GM21786 (cell line): ENCODE measurements around the gene NIBAN1.

Source experiments
- ATAC-seq: cut with Tn5 transposase; IDR thresholded peaks from one replicate; pipeline ENCODE4 v1.9.1; 2021; ENCODE audit not compliant: unreplicated experiment

NIBAN1 gene

DNA sequence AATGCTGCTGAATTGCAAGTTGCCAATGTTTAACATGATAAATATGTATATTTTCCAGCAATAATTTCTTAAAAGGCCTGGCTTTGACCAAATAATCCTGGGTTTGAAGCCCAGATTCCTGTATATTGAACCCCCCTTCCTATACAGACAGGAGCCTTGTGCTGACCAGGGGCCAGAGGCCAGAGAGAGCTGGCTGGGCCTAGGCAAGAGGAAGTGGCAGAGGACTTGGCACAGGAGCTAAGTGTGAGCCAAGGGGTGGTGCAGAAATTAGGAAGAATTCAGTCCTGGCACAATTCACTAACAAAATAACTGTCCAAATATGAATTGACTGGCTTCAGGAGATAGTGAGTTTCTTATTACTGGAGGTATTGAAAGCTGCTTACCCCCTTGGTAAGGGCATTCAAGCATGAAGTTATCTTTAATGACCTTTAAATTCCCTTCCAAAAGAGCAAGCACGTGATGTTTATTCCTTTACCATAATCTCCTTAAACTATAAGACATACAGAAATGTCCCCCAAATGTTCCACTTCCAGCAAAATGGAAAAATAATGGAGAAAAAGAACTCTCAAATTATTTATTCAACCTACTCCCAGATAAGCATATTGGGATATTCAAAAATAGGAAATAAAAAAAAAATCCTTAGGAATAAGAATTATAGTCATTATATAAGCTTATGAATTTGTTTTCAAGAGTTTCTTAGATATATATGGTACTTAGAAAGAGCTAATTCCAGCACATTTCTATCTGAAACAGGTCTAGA, 26.6 kb downstream of the NIBAN1 start:
- no peak for ATAC-seq

DNA sequence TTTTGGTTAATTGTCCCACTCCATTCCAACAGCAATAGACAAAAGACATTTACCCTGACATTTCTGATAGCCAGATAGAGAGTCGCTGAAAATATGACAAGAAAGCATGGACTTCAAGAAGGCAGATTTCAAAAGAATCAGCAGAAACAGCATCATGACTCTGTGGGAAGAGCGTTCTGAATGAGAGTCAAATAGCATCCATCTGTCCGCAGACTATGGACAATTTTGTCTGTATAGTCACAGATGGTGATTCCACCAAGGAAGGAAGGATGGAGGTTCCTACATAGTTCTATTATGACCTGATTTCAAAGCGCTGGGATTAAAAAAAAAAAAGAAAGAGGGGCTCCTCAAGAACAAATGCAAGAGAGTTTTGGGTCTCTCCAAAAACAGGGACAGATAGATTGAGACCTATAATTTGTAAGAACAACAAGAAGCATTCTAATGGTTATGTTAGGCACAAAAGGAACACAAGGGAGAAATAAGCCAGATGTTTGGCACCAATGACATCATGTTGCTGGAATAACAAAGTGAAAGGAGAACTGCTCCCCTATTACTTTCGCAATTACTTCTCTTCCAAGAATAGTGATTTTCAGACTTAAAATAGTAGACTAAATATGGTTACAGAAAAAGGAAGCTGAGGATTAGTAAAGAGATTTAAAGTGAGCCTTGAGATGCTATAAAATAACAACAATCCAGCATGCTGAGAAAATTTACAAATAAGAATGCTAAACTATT, 28.5 kb downstream of the NIBAN1 start:
- peak; percentile 35 for ATAC-seq

DNA sequence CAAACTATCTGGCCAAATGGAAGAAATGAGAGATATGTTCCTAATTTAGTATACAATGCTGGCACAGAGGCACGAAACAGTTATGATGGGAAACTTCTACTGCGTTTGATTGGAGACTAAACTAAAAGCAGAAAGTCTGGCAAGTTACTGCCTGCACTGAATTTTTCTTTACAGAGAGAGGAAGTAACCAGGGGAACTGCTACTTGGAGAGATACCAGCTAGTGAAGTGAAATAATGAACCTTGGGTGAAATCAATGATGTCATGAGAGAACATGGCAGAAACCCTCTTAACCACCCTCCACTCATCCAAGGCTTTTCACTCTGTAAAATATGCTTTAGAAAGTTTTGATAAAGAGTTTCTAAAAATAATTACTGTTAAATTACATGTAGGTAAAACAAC, 29.3 kb downstream of the NIBAN1 start:
- ATAC-seq: peak; percentile 78

DNA sequence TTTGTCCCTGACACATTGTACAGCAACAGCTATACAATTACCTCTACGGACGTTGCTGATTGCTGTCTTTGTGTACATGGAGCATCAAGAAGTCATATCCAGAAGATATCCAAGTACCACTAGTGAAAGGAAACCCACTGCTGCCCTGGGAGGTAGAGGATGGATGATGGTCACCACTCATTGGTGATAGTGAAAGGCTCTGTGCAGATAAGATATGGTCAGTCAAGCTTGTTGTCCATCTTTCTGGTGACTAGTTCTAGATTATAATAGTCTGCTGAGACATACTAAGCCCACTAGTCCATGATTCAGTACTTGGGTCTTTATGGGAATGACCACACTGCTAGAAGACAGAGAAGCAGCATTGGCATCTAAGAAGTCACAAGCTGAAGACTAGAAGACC, 30.3 kb downstream of the NIBAN1 start:
- ATAC-seq: no peak

DNA sequence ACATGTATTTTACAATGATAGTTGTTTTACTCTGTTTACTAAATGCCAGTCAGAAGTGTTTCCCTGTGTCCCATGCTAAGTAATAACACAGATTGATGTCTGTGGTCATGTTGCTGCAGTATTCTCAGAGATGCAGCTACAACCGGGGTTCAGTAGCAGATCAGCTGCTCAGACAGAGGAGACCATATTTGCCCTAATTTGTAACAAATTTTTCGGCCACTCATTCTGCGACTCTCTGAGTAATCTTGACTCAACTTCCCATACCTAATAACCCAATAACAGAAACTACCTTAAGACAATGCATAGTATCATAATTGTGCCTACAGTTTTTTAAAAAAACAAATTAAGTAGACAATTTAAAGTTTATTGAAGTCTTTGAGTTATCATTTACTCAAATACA, 32.6 kb downstream of the NIBAN1 start:
- peak; percentile 56 for ATAC-seq

DNA sequence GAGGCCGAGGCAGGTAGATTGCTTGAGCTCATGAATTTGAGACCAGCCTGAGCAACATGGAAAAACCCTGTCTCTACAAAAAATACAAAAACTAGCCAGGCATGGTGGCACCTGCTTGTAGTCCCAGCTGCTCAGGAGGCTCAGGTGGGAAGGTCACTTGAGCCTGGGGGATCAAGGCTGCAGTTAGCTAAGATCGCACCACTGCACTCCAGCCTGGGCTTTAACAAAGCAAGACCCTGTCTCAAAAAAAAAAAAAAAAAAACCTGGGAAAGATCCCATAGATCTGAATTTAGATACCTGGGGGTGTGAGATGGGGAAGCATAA, 32.9 kb downstream of the NIBAN1 start:
- no peak for ATAC-seq

DNA sequence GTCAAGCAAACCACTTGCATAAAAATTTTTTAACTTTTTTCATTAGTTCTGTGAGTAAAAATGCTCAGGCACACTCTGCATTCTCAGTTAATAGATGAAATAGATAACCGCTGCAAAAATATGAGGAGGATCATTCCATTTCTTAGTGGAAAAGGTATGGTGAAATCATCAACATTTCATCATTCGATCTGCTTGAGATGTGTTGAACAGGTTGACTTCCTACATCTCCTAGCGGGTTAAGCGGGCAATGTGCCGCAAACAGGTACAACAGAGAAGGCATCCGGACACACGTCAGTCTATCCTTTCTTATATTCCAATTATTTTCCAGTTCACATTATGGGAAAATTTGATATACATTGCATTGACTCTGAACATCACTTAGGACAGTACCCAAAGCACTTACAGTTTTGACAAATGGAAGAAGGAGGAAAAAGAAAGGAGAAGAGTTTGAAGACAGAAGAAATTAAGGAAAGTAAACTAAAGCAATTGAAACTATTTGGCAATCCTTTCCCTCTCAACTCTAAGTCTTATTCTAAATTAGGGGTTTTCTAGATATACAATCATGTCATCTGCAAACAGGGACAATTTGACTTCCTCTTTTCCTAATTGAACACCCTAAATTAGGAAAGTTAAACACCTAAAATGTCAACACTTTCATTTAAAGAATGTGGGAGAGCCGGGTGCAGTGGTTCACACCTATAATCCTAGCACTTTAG, 33.5 kb downstream of the NIBAN1 start:
- no peak for ATAC-seq

DNA sequence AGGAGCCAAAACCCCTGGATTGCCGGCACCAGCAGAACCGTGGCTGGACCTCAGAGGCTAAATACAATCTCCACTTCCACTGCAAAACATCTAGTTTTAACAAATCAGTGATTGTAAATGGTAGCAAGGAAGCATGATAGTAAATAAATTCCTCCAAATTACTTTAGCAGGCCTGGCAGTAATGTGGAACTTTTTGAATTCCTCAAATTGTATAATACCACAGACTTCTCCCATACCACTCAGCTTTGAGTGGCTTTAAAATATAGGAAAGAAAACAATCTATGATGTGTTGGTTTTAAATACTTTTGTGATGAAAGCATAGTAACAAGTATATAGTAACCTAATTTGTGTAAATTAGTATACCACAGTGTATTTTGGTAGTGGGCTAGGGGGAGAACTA, 34.1 kb downstream of the NIBAN1 start:
- ATAC-seq: no peak

DNA sequence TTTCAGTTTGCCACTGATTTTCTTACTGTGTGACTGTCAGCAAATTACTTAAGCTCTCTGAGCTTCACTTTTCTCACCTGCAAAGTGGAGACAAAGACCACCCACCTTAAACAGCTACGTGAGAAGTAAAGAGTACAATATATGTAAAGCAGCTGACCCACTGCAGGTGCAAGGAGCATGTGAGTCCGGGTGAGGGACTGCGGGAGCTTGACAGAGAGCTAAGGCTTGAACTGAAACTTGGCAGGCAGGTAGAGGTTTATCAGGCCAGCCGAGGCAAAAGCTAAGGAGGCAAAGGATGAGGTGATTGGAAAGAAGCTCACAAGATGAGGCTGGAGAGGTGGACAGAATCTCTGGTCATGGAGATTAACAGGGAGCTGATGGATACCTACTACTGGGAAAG, 36.6 kb downstream of the NIBAN1 start:
- ATAC-seq: no peak

DNA sequence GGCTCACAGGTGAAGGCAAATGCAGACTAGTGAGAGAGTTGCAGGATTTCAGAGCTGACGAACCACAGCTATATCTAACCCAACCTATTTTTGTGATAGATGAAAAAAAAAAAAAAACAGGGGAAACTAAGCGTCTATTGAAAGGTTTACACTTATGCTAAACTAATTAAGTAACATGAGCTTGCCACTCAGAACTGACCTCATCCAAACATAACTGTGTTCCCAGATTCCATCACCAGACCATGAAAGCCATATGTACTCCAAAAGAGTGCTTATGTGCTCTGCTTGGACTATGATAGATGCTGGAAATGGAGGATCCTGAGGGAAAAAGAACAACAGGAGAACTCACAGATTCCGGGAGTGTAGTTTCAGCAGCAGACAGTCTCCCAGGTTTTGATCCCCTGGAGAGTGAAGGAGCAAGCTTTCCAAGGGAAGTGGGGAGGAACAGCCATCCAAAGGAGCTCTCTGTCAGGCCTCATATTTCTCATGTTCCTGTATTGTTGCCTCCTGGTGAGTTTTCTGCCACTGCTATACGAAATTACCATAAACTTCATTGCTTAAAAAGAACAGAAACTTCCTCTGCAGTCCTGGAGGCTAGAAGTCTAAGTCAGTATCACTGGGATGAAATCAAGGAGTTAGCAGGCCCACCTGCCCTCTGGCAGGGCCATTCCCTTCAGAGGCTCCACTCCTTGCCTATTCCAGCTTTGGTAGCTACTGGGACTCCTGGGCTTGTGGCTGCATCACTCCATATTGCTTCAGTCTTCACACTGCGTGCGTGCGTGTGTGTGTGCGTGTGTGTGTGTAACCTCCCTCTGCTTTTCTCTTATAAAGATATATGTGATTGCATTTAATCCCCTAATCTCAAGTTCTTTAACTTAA, 38.1 kb downstream of the NIBAN1 start:
- ATAC-seq: no peak

DNA sequence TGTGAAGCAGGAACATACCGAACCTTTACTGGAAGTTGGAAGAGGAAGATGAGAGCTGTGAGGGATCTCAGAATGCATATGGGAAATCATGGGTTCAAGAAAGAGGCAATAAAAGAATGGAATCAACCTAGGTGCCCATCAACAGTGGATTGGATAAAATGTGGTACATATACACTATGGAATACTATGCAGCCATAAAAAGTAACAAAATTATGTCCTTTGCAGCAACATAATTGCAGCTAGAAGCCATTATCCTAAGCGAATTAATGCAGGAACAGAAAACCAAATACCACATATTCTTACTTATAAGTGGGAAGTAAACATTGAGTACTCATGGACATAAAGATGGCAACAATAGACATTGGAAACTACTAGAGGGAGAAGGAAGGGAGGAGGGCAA, 40.4 kb downstream of the NIBAN1 start:
- ATAC-seq: no peak

DNA sequence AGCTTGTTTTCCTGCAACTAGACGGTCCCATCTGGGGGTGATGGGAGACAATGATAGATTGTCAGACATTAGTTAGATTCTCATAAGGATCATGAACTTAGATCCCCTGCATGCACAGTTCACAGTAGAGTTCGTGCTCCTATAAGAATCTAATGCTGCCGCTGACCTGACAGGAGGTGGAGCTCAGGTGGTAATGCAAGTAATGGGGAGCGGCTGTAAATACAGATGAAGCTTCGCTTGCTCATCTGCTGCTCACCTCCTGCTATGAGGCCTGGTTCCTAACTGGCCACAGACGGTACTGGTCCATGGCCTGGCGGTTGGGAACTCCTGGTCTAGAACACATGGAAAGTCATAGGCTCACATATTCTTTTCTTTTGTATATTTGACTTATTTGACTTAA, 42.0 kb downstream of the NIBAN1 start:
- no peak for ATAC-seq

DNA sequence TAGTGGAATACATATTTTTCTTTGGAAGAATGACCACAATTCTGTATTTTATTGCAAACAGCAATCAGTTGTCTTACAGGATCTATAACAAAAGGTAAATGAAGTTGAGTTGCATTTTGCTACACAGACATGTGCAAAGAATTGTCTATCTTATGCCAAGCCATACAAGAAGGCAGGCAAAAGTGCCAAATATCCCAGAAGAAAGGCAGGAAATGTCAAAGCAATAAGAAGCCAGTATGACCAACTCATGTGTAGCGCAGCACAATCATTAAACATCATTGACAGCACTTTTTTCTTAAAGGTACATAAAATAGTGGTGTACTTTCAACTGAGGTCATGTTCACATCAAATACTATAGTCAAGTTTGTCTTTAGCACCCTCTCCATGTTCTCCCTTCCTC, 42.7 kb downstream of the NIBAN1 start:
- no peak for ATAC-seq

DNA sequence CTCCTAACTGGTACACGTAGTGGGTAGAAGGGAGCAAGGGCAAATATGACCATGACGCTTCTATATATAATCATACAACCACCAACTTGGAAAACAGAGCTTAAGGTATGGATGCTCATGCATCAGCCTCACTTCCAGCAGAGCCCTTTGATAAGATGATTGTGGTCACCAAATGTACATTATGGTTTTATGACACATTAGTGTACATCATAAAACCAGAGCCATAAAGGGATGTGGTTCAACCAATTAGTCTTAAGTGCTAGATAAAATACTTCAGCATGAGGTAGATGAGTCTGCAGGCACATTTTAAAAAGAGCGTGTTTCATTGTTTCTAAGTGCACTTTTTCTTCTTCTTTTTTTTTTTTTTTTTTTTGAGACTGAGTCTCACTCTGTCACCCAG, 43.7 kb downstream of the NIBAN1 start:
- no peak for ATAC-seq

DNA sequence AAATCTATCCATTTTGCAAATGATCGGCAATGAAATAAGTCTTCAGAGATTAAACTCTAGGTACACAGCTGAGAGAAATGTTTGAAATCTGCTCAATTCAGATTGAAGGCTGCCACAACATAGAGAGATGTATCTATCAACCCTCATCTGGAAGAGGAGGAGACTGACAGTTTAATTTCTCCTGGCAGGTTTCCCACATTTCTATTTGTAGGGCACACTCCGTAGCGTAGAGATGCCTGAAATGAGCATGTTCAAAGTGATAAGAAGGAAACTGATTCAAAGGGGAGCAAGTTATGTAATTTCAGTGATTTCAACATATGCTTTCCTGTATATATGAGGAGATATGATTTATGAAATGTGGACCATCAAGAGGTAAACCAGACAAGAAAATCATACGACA, 44.1 kb downstream of the NIBAN1 start:
- no peak for ATAC-seq

DNA sequence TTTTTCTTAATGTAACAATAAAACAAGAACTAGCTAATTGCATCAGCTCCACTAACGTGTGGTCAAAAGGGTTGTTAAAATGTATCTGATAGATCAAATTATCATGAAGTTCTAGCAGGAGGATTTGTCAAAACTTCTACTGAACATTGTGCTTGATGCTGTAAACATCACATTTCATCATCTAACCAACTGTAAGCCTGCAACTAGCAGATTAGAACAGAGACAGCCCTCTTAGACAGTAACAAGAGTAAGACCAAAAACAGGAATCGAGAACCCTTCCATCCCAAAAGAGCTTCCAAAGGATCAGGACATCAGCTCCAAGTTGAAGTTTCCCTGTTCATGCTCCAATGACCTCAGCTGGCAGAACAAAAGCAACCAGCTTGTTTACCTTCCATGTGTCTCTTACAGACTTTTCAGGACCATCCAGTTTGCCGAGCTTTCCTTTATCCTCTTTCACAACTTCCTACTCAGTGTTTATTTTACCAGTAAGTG, 44.6 kb downstream of the NIBAN1 start:
- no peak for ATAC-seq

DNA sequence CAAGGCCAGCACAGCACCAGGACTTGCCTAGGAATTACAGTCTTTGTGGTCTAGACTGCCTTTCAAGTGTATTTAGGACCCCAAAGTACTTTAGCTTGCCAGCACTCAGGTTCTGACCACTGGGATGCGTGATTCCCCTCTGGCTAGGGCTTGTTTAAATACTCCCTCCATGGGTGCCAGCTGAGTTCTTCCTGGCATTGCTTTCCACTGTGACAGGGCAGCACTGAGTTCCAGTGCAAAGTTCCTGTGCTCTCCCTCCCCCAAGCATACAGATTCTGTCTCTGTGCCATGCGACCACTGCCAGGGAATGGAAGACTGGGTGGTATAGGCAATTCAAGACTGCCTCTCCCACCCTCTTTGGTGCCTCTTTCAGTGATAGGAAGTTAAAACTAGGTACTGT, 45.9 kb downstream of the NIBAN1 start:
- ATAC-seq: no peak
